Measurements from ENCODE around the gene TSPAN18. TPM values are rescaled to one million over a fixed set of nuclear protein-coding genes. Genes with fewer than 3 reads are reported as not detected.
A peak's percentile ranks its signal among the peaks of the same experiment; 100 is the strongest.

TSPAN18 gene
- total RNA-seq, 4 donors from 2014 or later: 3.6 to 12.4 (median 8.2) TPM

DNA sequence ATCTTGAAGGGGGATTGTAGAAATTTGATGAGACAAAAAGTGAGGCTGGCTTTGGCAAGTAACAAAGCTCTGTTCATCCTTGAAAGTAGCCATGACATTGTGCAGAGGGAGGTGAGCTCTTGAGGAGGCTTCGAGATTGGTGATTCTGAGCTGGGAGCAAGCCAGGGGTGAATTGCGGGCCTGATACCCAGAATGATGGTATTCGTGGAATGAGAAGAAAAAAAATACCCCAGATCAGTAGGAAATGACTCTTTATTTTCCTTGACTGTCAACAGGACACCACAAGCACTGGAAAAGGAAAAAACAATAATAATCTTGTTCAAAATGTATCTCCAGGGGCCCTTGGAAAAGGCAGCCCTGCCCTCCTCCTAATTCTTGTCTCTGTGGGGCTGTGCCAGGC is 62.7 kb downstream of the TSPAN18 start:
- H3K4me1 ChIP-seq: peaks cover 0 to 27% of the 10 kb centered on the region in 2 donors
- WGBS, 2 donors: 40 to 44% methylated on average over 3 of the region's 3 CpGs
- no peak for DNase-seq
- TF ChIP-seq POLR2A (IDR thresholded peaks at IDR 0.05): no peak
- TF ChIP-seq CTCF (IDR thresholded peaks at IDR 0.05): no peak
- no peak overlapping the region for H3K27ac ChIP-seq
- intact Hi-C loops (cut with DNase I): no loop called here
- H3K4me3 ChIP-seq (replicated peaks in 1 of 3): no peak overlapping the region
- H3K36me3 ChIP-seq: no peaks in the 10 kb centered on the region
- no peaks in the 10 kb centered on the region for H3K27me3 ChIP-seq
- H3K9me3 ChIP-seq: no peaks in the 10 kb centered on the region

- H3K27me3 ChIP-seq: no peaks in the 10 kb centered on the region
- 93 to 94% methylated on average over 10 of the region's 10 CpGs for WGBS, 2 donors
Observed at GRCh38 chr11:44790211-44790610, 63.4 kb downstream of the TSPAN18 start.

DNA sequence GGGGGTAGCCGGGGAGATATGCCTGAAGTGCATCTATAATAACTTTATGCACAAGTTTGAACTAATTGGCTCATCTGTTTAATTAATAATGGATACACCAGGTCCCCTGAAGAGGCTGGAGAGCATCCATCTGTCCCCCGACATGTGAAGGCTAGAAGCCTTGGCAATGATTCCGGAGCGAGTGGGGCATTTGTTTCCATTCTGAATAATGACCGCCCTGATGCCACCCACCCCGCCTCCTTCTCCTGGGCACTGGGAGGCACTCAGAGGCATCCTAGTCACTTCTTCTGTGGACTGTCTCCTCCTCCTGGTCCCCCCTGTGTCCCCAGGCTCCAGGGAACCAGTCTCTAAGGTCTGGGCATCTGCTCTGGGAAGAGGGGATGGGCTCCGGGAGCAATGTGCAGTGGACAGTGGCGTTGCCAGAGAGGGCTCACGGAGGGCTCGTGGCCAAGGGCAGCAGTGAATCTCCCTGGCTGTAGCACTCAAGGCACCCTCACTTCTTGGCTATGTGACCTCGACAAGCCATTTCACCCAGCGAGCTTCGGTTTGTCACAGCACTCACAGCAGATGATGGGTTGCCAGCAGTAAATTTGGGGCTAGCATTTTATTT is 64.7 kb downstream of the TSPAN18 start:
- H3K4me3 ChIP-seq (replicated peaks in 1 of 3): no peak overlapping the region
- H3K27ac ChIP-seq: no peak overlapping the region
- peaks cover 0 to 24% of the 10 kb centered on the region in 2 donors for H3K4me1 ChIP-seq
- TF ChIP-seq POLR2A (IDR thresholded peaks at IDR 0.05) (no peak), CTCF (IDR thresholded peaks at IDR 0.05) (no peak)
- no peak for DNase-seq
- H3K9me3 ChIP-seq: no peaks in the 10 kb centered on the region
- intact Hi-C loops (cut with DNase I): no loop called here
- no peaks in the 10 kb centered on the region for H3K27me3 ChIP-seq
- no peaks in the 10 kb centered on the region for H3K36me3 ChIP-seq
- WGBS, 2 donors: 95 to 97% methylated on average over 11 to 13 of the region's 13 CpGs

More at GRCh38 chr11:44790211-44790610, 63.4 kb downstream of the TSPAN18 start:
- Histone ChIP-seq H3K36me3 (no peaks in the 10 kb centered on the region), H3K4me3 (replicated peaks in 1 of 3) (no peak overlapping the region), H3K9me3 (no peaks in the 10 kb centered on the region), H3K4me1 (peaks cover 0 to 24% of the 10 kb centered on the region in 2 donors), H3K27ac (no peak overlapping the region)
- no peak for DNase-seq
- intact Hi-C loops (cut with DNase I): no loop called here
- TF ChIP-seq CTCF (IDR thresholded peaks at IDR 0.05) (no peak), POLR2A (IDR thresholded peaks at IDR 0.05) (no peak)

- no peak for TF ChIP-seq CTCF (IDR thresholded peaks at IDR 0.05)
- TF ChIP-seq POLR2A (IDR thresholded peaks at IDR 0.05): no peak
- Histone ChIP-seq H3K9me3 (no peaks in the 10 kb centered on the region), H3K27ac (no peak overlapping the region), H3K36me3 (no peaks in the 10 kb centered on the region), H3K4me1 (peaks cover 0 to 24% of the 10 kb centered on the region in 2 donors), H3K4me3 (replicated peaks in 1 of 3) (no peak overlapping the region), H3K27me3 (no peaks in the 10 kb centered on the region)
- no peak for DNase-seq
- intact Hi-C loops (cut with DNase I): no loop called here
- 93% methylated on average over 8 of the region's 8 CpGs for WGBS, 2 donors
Observed at GRCh38 chr11:44792171-44792570, 65.4 kb downstream of the TSPAN18 start.

GRCh38 chr11:44793350-44794090 is 66.8 kb downstream of the TSPAN18 start:
- no peak for TF ChIP-seq POLR2A (IDR thresholded peaks at IDR 0.05)
- TF ChIP-seq CTCF (IDR thresholded peaks at IDR 0.05): no peak
- Histone ChIP-seq H3K4me3 (replicated peaks in 1 of 3) (no peak overlapping the region), H3K27me3 (no peaks in the 10 kb centered on the region), H3K36me3 (no peaks in the 10 kb centered on the region), H3K9me3 (no peaks in the 10 kb centered on the region), H3K27ac (no peak overlapping the region), H3K4me1 (peaks cover 0 to 31% of the 10 kb centered on the region in 2 donors)
- WGBS, 2 donors: 32 to 34% methylated on average over 17 of the region's 17 CpGs
- intact Hi-C loops (cut with DNase I): no loop called here
- peak; percentile 17 to 51 for DNase-seq

Measured in thyroid gland (tissue), 4 donors.